Liver (tissue), 9 donors: ENCODE data around the gene ASB2. TPM values are rescaled to one million over a fixed set of nuclear protein-coding genes. Genes with fewer than 3 reads are reported as not detected.

Experiments
- DNase-seq: peaks from one replicate; pipeline ENCODE4 v3.0.0-alpha.2; 2017; ENCODE audit warnings: low spot score
- H3K27ac ChIP-seq, 2 donors: one replicate each; pipeline ENCODE4 v1.7.0; 2013; ENCODE audit warnings: inconsistent platforms in 2 of 2, low read length in 2 of 2, control low read depth in 1 of 2, low read depth in 1 of 2, mild to moderate bottlenecking in 1 of 2
- H3K27me3 ChIP-seq, 4 donors: one replicate each; pipeline versions ENCODE4 v1.6.1 to v1.7.0; 2013; ENCODE audit warnings: low read length in 3 of 4, inconsistent platforms in 1 of 4, mild to moderate bottlenecking in 1 of 4, moderate library complexity in 1 of 4; ENCODE audit not compliant: control insufficient read depth in 4 of 4, insufficient read depth in 4 of 4
- H3K36me3 ChIP-seq, 4 donors: one replicate each; pipeline versions ENCODE4 v1.6.1 to v1.7.0; 2013; ENCODE audit warnings: low read length in 3 of 4, mild to moderate bottlenecking in 3 of 4, low read depth in 1 of 4, moderate library complexity in 1 of 4; ENCODE audit not compliant: control insufficient read depth in 4 of 4, insufficient read depth in 3 of 4
- H3K4me1 ChIP-seq, 4 donors: one replicate each; pipeline versions ENCODE4 v1.6.1 to v1.7.0; 2013; ENCODE audit warnings: low read length in 3 of 4, mild to moderate bottlenecking in 3 of 4, moderate library complexity in 1 of 4; ENCODE audit not compliant: control insufficient read depth in 4 of 4, insufficient read depth in 4 of 4
- H3K4me3 ChIP-seq, 3 donors: one replicate each; pipeline versions ENCODE4 v1.6.1 to v1.7.0; 2013; ENCODE audit warnings: low read length in 3 of 3, control low read depth in 1 of 3, low read depth in 1 of 3, mild to moderate bottlenecking in 1 of 3
- H3K9ac ChIP-seq, 2 donors: one replicate each; pipeline ENCODE4 v1.7.0; 2013; ENCODE audit warnings: low read length in 2 of 2, mild to moderate bottlenecking in 2 of 2, moderate library complexity in 2 of 2, control low read depth in 1 of 2, low read depth in 1 of 2
- H3K9me3 ChIP-seq, 4 donors: one replicate each; pipeline versions ENCODE4 v1.6.1 to v1.7.0; 2013; ENCODE audit warnings: low read length in 3 of 4; ENCODE audit not compliant: control insufficient read depth in 4 of 4
- EGR1 ChIP-seq, 2 donors: IDR thresholded peaks; 2 replicates each; pipeline ENCODE4 v1.6.1; 2016 to 2018; ENCODE audit warnings: antibody characterized with exemption in 2 of 2, low read depth in 2 of 2
- FOXA1 ChIP-seq: IDR thresholded peaks from 2 replicates; pipeline ENCODE4 v1.6.1; 2016; ENCODE audit warnings: antibody characterized with exemption
- FOXA2 ChIP-seq: IDR thresholded peaks from 2 replicates; pipeline ENCODE4 v1.6.1; 2016; ENCODE audit warnings: antibody characterized with exemption
- GABPA ChIP-seq, 2 donors: IDR thresholded peaks in 1 of 2; conservative IDR thresholded peaks in 1 of 2; 2 replicates each; pipeline ENCODE4 v1.6.1; 2016; ENCODE audit warnings: antibody characterized with exemption in 2 of 2, mild to moderate bottlenecking in 1 of 2, moderate library complexity in 1 of 2
- HNF4A ChIP-seq, 2 donors: conservative IDR thresholded peaks; 2 replicates each; pipeline ENCODE4 v1.6.1; 2016; ENCODE audit warnings: antibody characterized with exemption in 2 of 2, mild to moderate bottlenecking in 2 of 2
- HNF4G ChIP-seq: IDR thresholded peaks from 2 replicates; pipeline ENCODE4 v1.6.1; 2016; ENCODE audit warnings: antibody characterized with exemption
- JUND ChIP-seq, 2 donors: IDR thresholded peaks; 2 replicates each; pipeline ENCODE4 v1.6.1; 2016; ENCODE audit warnings: antibody characterized with exemption in 2 of 2
- NR2F2 ChIP-seq: IDR thresholded peaks from 2 replicates; pipeline ENCODE4 v1.6.1; 2016; ENCODE audit warnings: antibody characterized with exemption
- RAD21 ChIP-seq, 2 donors: IDR thresholded peaks; 2 replicates each; pipeline ENCODE4 v1.6.1; 2016; ENCODE audit warnings: antibody characterized with exemption in 2 of 2, mild to moderate bottlenecking in 2 of 2
- RXRA ChIP-seq, 2 donors: IDR thresholded peaks; 2 replicates each; pipeline ENCODE4 v1.6.1; 2017 to 2018; ENCODE audit warnings: antibody characterized with exemption in 2 of 2, mild to moderate bottlenecking in 1 of 2
- SP1 ChIP-seq: IDR thresholded peaks from 2 replicates; pipeline ENCODE4 v1.6.1; 2018; ENCODE audit warnings: antibody characterized with exemption, mild to moderate bottlenecking
- TAF1 ChIP-seq: conservative IDR thresholded peaks from 2 replicates; pipeline ENCODE4 v1.6.1; 2016; ENCODE audit warnings: antibody characterized with exemption, mild to moderate bottlenecking
- YY1 ChIP-seq: IDR thresholded peaks from 2 replicates; pipeline ENCODE4 v1.6.1; 2016; ENCODE audit warnings: antibody characterized with exemption, mild to moderate bottlenecking
- WGBS: extraction: QIAGEN DNeasy Blood & Tissue Kit; methylation state at CpG from one replicate; pipeline ENCODE4 v1.1.7; 2013; 5-methylcytosine and 5-hydroxymethylcytosine counted together
- polyA plus RNA-seq, 2 donors: library from polyadenylated mRNA; stranded (reverse) in 1 of 2; unstranded in 1 of 2; fragments of 200-250 nt in 1 of 2; fragments of >200 nt in 1 of 2; fragmentation: Nextera tagmentation in 1 of 2; extraction: Ambion mirVana in 1 of 2; gene quantifications; one replicate each; pipeline versions ENCODE4 v1.2.1 to v1.2.3, GENCODE V29; 2013 to 2015
- total RNA-seq, 2 donors: library from RNA; depleted of rRNA; stranded (reverse); fragments of >200 nt; gene quantifications; one replicate each; pipeline ENCODE4 v1.2.3, GENCODE V29; 2014
- TF ChIP-seq, protein P1 (sequence below): fragments of 150-350 bp; IDR thresholded peaks from 2 replicates; pipeline ENCODE4 v1.5.1; 2017; ENCODE audit warnings: improper control_type of control experiment, low read depth, low read length; ENCODE audit not compliant: missing input control
- TF ChIP-seq, protein P2 (sequence below): IDR thresholded peaks from 2 replicates; pipeline ENCODE4 v1.6.1; 2016; ENCODE audit warnings: antibody characterized with exemption
- TF ChIP-seq, protein P3 (sequence below): IDR thresholded peaks from 2 replicates; pipeline ENCODE4 v1.6.1; 2016; ENCODE audit warnings: antibody characterized with exemption, mild to moderate bottlenecking
- TF ChIP-seq, protein P4 (sequence below): IDR thresholded peaks from 2 replicates; pipeline ENCODE4 v1.6.1; 2016; ENCODE audit warnings: antibody characterized with exemption
- TF ChIP-seq, protein P5 (sequence below): IDR thresholded peaks from 2 replicates; pipeline ENCODE4 v1.6.1; 2016; ENCODE audit warnings: antibody characterized with exemption
- donor health status: healthy.
- donor health status: healthy.
- donor health status: healthy.
- donor health status: healthy.
- donor health status: healthy.

Gene ASB2
- total and polyA plus RNA-seq, 4 donors, result 0.18 to 0.56 (median 0.38) TPM

DNA sequence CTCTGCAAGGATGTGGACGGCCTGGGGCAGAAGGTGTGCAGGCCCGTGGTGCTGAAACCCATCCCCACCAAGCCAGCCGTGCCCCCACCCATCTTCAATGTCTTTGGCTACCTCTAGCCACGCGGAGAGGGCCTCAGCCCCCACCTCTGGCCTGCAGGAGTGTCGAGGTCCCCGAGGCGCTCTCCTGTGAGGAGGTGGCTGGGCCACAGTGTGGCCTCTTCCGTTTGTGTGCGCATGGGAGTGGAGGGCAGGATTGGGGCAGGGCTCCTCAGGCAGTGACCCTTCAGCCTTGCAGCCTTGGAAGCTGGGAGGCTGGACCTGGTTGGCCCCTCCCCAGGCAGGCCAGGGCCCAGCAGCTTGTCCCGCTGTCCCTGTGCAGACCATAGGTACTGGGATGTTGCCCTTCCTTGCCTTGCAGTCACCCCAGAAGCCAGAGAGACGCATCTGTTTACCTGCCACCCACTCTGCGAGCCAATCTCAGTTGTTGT lies 47.3 kb downstream of the ASB2 start:
- H3K9me3 ChIP-seq, result no peaks in the 10 kb centered on the region
- no peaks in the 10 kb centered on the region for H3K27me3 ChIP-seq
- DNase-seq, result no peak
- WGBS, result 79% methylated on average over 13 of the region's 13 CpGs
- no peaks in the 10 kb centered on the region for H3K4me1 ChIP-seq
- no peak overlapping the region for H3K9ac ChIP-seq
- H3K27ac ChIP-seq, result no peak overlapping the region
- no peaks in the 10 kb centered on the region for H3K36me3 ChIP-seq
- no peak overlapping the region for H3K4me3 ChIP-seq
- no peak for TF ChIP-seq NR2F2
- TF ChIP-seq FOXA2, result no peak
- TF ChIP-seq HNF4A (conservative IDR thresholded peaks at IDR 0.05), result no peak
- TF ChIP-seq JUND (IDR thresholded peaks at IDR 0.05), result no peak
- TF ChIP-seq, protein P1, sequence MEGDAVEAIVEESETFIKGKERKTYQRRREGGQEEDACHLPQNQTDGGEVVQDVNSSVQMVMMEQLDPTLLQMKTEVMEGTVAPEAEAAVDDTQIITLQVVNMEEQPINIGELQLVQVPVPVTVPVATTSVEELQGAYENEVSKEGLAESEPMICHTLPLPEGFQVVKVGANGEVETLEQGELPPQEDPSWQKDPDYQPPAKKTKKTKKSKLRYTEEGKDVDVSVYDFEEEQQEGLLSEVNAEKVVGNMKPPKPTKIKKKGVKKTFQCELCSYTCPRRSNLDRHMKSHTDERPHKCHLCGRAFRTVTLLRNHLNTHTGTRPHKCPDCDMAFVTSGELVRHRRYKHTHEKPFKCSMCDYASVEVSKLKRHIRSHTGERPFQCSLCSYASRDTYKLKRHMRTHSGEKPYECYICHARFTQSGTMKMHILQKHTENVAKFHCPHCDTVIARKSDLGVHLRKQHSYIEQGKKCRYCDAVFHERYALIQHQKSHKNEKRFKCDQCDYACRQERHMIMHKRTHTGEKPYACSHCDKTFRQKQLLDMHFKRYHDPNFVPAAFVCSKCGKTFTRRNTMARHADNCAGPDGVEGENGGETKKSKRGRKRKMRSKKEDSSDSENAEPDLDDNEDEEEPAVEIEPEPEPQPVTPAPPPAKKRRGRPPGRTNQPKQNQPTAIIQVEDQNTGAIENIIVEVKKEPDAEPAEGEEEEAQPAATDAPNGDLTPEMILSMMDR, result no peak
- TF ChIP-seq YY1, result no peak
- TF ChIP-seq RAD21 (IDR thresholded peaks at IDR 0.05), result no peak
- TF ChIP-seq, protein P2, sequence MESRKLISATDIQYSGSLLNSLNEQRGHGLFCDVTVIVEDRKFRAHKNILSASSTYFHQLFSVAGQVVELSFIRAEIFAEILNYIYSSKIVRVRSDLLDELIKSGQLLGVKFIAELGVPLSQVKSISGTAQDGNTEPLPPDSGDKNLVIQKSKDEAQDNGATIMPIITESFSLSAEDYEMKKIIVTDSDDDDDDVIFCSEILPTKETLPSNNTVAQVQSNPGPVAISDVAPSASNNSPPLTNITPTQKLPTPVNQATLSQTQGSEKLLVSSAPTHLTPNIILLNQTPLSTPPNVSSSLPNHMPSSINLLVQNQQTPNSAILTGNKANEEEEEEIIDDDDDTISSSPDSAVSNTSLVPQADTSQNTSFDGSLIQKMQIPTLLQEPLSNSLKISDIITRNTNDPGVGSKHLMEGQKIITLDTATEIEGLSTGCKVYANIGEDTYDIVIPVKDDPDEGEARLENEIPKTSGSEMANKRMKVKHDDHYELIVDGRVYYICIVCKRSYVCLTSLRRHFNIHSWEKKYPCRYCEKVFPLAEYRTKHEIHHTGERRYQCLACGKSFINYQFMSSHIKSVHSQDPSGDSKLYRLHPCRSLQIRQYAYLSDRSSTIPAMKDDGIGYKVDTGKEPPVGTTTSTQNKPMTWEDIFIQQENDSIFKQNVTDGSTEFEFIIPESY, result no peak
- TF ChIP-seq RXRA (IDR thresholded peaks at IDR 0.05), result no peak
- no peak for TF ChIP-seq FOXA1
- TF ChIP-seq, protein P3, sequence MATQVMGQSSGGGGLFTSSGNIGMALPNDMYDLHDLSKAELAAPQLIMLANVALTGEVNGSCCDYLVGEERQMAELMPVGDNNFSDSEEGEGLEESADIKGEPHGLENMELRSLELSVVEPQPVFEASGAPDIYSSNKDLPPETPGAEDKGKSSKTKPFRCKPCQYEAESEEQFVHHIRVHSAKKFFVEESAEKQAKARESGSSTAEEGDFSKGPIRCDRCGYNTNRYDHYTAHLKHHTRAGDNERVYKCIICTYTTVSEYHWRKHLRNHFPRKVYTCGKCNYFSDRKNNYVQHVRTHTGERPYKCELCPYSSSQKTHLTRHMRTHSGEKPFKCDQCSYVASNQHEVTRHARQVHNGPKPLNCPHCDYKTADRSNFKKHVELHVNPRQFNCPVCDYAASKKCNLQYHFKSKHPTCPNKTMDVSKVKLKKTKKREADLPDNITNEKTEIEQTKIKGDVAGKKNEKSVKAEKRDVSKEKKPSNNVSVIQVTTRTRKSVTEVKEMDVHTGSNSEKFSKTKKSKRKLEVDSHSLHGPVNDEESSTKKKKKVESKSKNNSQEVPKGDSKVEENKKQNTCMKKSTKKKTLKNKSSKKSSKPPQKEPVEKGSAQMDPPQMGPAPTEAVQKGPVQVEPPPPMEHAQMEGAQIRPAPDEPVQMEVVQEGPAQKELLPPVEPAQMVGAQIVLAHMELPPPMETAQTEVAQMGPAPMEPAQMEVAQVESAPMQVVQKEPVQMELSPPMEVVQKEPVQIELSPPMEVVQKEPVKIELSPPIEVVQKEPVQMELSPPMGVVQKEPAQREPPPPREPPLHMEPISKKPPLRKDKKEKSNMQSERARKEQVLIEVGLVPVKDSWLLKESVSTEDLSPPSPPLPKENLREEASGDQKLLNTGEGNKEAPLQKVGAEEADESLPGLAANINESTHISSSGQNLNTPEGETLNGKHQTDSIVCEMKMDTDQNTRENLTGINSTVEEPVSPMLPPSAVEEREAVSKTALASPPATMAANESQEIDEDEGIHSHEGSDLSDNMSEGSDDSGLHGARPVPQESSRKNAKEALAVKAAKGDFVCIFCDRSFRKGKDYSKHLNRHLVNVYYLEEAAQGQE, result no peak
- TF ChIP-seq, protein P4, sequence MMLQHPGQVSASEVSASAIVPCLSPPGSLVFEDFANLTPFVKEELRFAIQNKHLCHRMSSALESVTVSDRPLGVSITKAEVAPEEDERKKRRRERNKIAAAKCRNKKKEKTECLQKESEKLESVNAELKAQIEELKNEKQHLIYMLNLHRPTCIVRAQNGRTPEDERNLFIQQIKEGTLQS, result no peak
- TF ChIP-seq TAF1, result no peak
- no peak for TF ChIP-seq EGR1 (IDR thresholded peaks at IDR 0.05; ENCODE audit: low read depth in 2 of 2)
- TF ChIP-seq, protein P5, sequence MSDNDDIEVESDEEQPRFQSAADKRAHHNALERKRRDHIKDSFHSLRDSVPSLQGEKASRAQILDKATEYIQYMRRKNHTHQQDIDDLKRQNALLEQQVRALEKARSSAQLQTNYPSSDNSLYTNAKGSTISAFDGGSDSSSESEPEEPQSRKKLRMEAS, result no peak
- no peak for TF ChIP-seq HNF4G
- no peak for TF ChIP-seq SP1
- TF ChIP-seq GABPA (IDR thresholded peaks at IDR 0.05 in 1 of 2, conservative IDR thresholded peaks at IDR 0.05 in 1 of 2), result no peak
